ENCODE results near the gene MAPRE2.

DNA sequence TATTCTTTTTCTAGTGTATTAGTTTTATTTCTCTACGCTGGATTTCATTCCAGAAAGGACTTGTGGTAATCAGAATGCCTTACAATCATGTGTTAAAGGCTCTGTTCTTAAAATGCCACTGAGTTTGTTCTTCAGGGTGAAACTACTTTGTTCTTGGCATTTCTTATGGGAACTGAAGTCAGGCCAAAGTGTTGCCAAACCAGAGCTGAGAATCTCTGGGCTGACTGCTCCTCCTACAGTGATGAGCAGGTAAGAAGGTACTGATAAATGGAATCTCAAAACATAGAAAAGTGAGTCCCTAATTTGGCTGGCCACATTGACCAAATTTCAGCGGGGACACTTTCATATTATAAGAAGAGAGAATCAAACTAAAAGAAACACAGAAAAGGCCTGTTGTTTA is 144.6 kb downstream of the MAPRE2 start:
- TF ChIP-seq GATA3 (IDR thresholded peaks at IDR 0.05; ENCODE audit: low read depth, low read length) (no peak), GATA2 (IDR thresholded peaks at IDR 0.05; ENCODE audit: low read depth, low read length) (no peak)
